Measurements from ENCODE around the gene TNNC1.

DNA sequence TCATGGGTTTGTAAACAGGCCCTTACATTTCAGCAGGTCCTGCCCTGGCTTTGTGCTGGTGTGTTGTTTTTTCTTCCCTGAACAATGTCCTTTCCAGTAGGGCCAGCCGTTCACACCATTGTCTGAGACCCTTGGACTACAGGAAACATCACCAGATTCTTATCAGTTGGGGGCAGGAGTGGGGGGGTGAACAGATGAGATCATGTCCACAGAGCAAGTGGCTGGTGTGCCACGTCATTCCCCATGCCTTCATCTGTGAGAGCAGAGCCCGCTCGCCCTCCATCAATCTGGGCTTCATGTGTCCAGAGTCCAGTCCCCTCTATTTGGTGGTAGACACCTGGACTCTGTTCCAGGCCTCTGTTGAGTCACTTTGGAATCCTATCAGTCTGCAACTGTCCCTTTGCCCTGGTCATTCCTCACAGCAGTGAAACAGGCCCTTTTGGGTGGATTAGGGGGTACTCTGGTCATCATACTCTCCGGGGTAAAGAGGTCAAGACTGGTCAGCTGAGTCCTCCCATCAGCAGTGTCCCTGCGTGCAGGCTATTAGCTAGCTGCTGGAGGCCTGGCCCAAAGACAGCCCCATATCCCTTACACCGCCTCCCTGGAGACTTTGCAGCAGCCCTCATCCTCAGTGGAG, 23.9 kb downstream of the TNNC1 start:
- TF ChIP-seq TAF1 (IDR thresholded peaks at IDR 0.05; ENCODE audit: low read depth, low read length): no peak
- TF ChIP-seq POLR2AphosphoS5 (IDR thresholded peaks at IDR 0.05; ENCODE audit: low read depth, low read length): no peak
